Neuronal stem cell (in vitro differentiated cells): Measurements from ENCODE around the gene DLK1.
A peak's percentile ranks its signal among the peaks of the same experiment; 100 is the strongest.

Experiments used
- DNase-seq: peaks from one replicate; pipeline ENCODE4 v3.0.0-alpha.2; 2013; ENCODE audit warnings: low spot score
- H2AFZ ChIP-seq: one replicate; pipeline ENCODE4 v1.6.1; 2013; ENCODE audit warnings: mild to moderate bottlenecking, low read length, inconsistent platforms
- H2AK5ac ChIP-seq: 2 replicates; pipeline ENCODE4 v1.6.1; 2013; ENCODE audit warnings: low read depth, mild to moderate bottlenecking, inconsistent platforms, low read length, moderate library complexity, mixed read lengths
- H2BK120ac ChIP-seq: 2 replicates; pipeline ENCODE4 v1.6.1; 2013; ENCODE audit warnings: low read depth, mild to moderate bottlenecking, inconsistent platforms, low read length, moderate library complexity, mixed read lengths
- H2BK12ac ChIP-seq: one replicate; pipeline ENCODE4 v1.6.1; 2013; ENCODE audit warnings: low read length, inconsistent platforms
- H2BK15ac ChIP-seq: 2 replicates; pipeline ENCODE4 v1.6.1; 2013; ENCODE audit warnings: mild to moderate bottlenecking, low read length, inconsistent platforms, mixed read lengths
- H2BK5ac ChIP-seq: one replicate; pipeline ENCODE4 v1.6.1; 2013; ENCODE audit warnings: inconsistent platforms, mild to moderate bottlenecking, low read length, moderate library complexity
- H3K14ac ChIP-seq: one replicate; pipeline ENCODE4 v1.6.1; 2013; ENCODE audit warnings: low read length, inconsistent platforms
- H3K18ac ChIP-seq: 2 replicates; pipeline ENCODE4 v1.6.1; 2013; ENCODE audit warnings: low read length, inconsistent platforms
- H3K23ac ChIP-seq: 2 replicates; pipeline ENCODE4 v1.6.1; 2013; ENCODE audit warnings: low read depth, mild to moderate bottlenecking, mixed read lengths, low read length, inconsistent platforms; ENCODE audit not compliant: poor library complexity
- H3K27ac ChIP-seq: replicated peaks from 3 replicates; pipeline ENCODE4 v1.5.1; 2013; ENCODE audit warnings: low read length, inconsistent platforms
- H3K27me3 ChIP-seq, 3 experiments: 2 replicates each; pipeline ENCODE4 v1.6.1; 2013; ENCODE audit warnings: low read length in 3 of 3, mild to moderate bottlenecking in 2 of 3, inconsistent platforms in 1 of 3, low read depth in 1 of 3, mixed read lengths in 1 of 3, moderate library complexity in 1 of 3; ENCODE audit not compliant: control insufficient read depth in 3 of 3, insufficient read depth in 3 of 3
- H3K36me3 ChIP-seq, 2 donors: replicated peaks in 1 of 2; 2 replicates each; pipeline ENCODE4 v1.6.1; 2013; ENCODE audit warnings: low read length in 2 of 2; ENCODE audit not compliant: control insufficient read depth in 2 of 2, insufficient read depth in 2 of 2
- H3K4ac ChIP-seq: 2 replicates; pipeline ENCODE4 v1.6.1; 2013; ENCODE audit warnings: inconsistent platforms, mild to moderate bottlenecking, low read length, moderate library complexity
- H3K4me1 ChIP-seq, 2 donors: 1 replicate in 1 of 2; 2 replicates in 1 of 2; pipeline ENCODE4 v1.6.1; 2013; ENCODE audit warnings: low read length in 2 of 2, low read depth in 1 of 2; ENCODE audit not compliant: control insufficient read depth in 2 of 2, insufficient read depth in 1 of 2
- H3K4me2 ChIP-seq: one replicate; pipeline ENCODE4 v1.6.1; 2013; ENCODE audit warnings: mild to moderate bottlenecking, low read length, inconsistent platforms; ENCODE audit not compliant: insufficient read depth, poor library complexity, severe bottlenecking
- H3K4me3 ChIP-seq, 2 donors: 2 replicates each; pipeline ENCODE4 v1.5.1; 2013; ENCODE audit warnings: low read length in 2 of 2, mild to moderate bottlenecking in 2 of 2, inconsistent platforms in 1 of 2, moderate library complexity in 1 of 2
- H3K79me1 ChIP-seq: one replicate; pipeline ENCODE4 v1.6.1; 2013; ENCODE audit warnings: low read depth, mild to moderate bottlenecking, inconsistent platforms, low read length, moderate library complexity
- H3K9ac ChIP-seq: one replicate; pipeline ENCODE4 v1.6.1; 2013; ENCODE audit warnings: mild to moderate bottlenecking, low read depth, low read length, inconsistent platforms; ENCODE audit not compliant: poor library complexity
- H3K9me3 ChIP-seq, 2 donors: replicated peaks in 1 of 2; 2 replicates each; pipeline versions ENCODE3 to v1.6.1; 2013; ENCODE audit warnings: low read length in 2 of 2, mild to moderate bottlenecking in 2 of 2, inconsistent platforms in 1 of 2, low read depth in 1 of 2, mixed read lengths in 1 of 2, moderate library complexity in 1 of 2; ENCODE audit not compliant: control insufficient read depth in 2 of 2, insufficient read depth in 1 of 2
- H4K8ac ChIP-seq: one replicate; pipeline ENCODE4 v1.6.1; 2013; ENCODE audit warnings: low read depth, mild to moderate bottlenecking, inconsistent platforms, low read length, moderate library complexity
- H4K91ac ChIP-seq: one replicate; pipeline ENCODE4 v1.6.1; 2013; ENCODE audit warnings: low read length, low read depth, mild to moderate bottlenecking, inconsistent platforms; ENCODE audit not compliant: poor library complexity
- WGBS, 2 donors: extraction: QIAGEN DNeasy Blood & Tissue Kit; methylation state at CpG; one replicate each; pipeline ENCODE4 v1.1.7; 2013; ENCODE audit warnings: missing lambda C conversion rate in 2 of 2, mixed read lengths in 1 of 2; ENCODE audit not compliant: insufficient read length in 2 of 2, insufficient replicate concordance in 1 of 2; ENCODE audit errors: extremely low coverage in 2 of 2; 5-methylcytosine and 5-hydroxymethylcytosine counted together

The DLK1 gene

DNA sequence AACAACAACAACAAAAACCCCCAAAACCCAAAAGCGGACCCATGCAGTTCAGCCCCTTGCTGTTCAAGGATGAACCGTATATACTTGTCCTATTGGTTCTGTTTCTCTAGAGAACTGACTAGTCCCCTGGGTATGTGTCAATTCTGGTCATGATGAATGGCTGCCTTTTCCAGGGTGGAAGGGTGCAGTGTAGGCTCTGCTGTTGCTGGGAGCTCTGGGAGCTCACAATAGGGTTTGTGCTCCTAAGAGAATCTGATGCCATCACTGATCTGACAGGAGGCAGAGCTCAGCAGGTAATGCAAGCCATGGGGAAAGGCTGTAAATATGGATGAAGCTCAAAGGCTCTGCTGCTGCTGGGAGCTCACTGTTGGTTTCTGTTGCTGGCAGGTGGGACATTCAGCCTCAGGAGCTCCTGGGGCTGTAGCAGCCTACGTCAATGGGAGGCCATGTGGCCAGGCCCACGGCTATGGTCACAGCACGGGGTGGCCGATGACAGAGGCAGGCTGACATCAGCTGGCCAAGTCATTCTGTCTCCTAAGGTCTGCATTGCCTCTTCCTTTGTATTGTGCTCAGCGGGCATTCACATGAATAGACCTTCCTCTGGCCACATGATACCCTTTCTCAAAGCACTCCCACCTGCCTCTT, 37.9 kb downstream of the DLK1 start:
- H3K36me3 ChIP-seq = no peaks in the 10 kb centered on the region
- H3K9me3 ChIP-seq = peaks cover 4 to 7% of the 10 kb centered on the region in 2 donors
- H4K91ac ChIP-seq = peak overlapping the region; percentile 34
- no peak overlapping the region for H3K4me2 ChIP-seq
- no peak overlapping the region for H3K9ac ChIP-seq
- H2BK15ac ChIP-seq = no peak overlapping the region
- no peak overlapping the region for H2AFZ ChIP-seq
- DNase-seq = no peak
- no peak overlapping the region for H4K8ac ChIP-seq
- H2AK5ac ChIP-seq = peak overlapping the region; percentile 82
- H2BK5ac ChIP-seq = no peak overlapping the region
- H3K79me1 ChIP-seq = no peaks in the 10 kb centered on the region
- peak overlapping the region; percentile 44 for H3K27ac ChIP-seq
- no CpG with 5 or more reads among the region's 7 CpGs for WGBS, 2 donors
- H3K4ac ChIP-seq = no peak overlapping the region
- no peak overlapping the region for H3K4me3 ChIP-seq
- H2BK120ac ChIP-seq = no peak overlapping the region
- peaks cover 15 to 16% of the 10 kb centered on the region in 2 donors for H3K4me1 ChIP-seq
- H3K23ac ChIP-seq = no peak overlapping the region
- no peak overlapping the region for H3K14ac ChIP-seq
- H3K27me3 ChIP-seq = no peaks in the 10 kb centered on the region
- H2BK12ac ChIP-seq = peak overlapping the region; percentile 4
- peak overlapping the region; percentile 39 for H3K18ac ChIP-seq

DNA sequence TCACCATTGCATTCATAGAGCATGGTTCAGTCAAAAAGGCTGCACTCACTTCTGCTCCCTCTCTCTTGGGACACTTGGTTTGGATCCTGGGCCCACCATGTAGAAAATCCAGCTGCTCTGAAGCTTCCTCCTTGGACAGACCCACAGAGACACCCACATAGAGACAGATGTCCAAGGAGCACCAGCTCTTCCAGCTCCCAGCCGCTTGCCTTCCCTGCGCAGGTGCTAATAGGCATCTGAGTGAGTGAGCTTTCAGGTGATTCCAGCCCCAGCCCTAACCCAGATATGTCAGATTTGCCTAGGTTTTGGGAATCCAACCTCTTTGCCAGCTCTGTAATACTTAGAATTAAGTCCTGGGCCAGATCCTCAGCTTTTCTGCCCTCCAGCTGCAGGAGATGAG, 38.6 kb downstream of the DLK1 start:
- H3K4me2 ChIP-seq = no peak overlapping the region
- no peak overlapping the region for H2BK12ac ChIP-seq
- no peak overlapping the region for H2BK5ac ChIP-seq
- no peak overlapping the region for H3K23ac ChIP-seq
- H2AFZ ChIP-seq = no peak overlapping the region
- no peak overlapping the region for H2BK15ac ChIP-seq
- peak overlapping the region; percentile 48 for H3K27ac ChIP-seq
- peak overlapping the region; percentile 66 for H3K18ac ChIP-seq
- H3K36me3 ChIP-seq = no peaks in the 10 kb centered on the region
- H4K8ac ChIP-seq = no peak overlapping the region
- H3K4me1 ChIP-seq = peaks cover 12 to 14% of the 10 kb centered on the region in 2 donors
- no peak overlapping the region for H2BK120ac ChIP-seq
- peak overlapping the region; percentile 16 for H2AK5ac ChIP-seq
- H3K14ac ChIP-seq = no peak overlapping the region
- no peaks in the 10 kb centered on the region for H3K27me3 ChIP-seq
- H3K9ac ChIP-seq = no peak overlapping the region
- no CpG with 5 or more reads among the region's 2 CpGs for WGBS, 2 donors
- no peak for DNase-seq
- no peak overlapping the region for H3K4ac ChIP-seq
- no peaks in the 10 kb centered on the region for H3K79me1 ChIP-seq
- peaks cover 4 to 7% of the 10 kb centered on the region in 2 donors for H3K9me3 ChIP-seq
- no peak overlapping the region for H4K91ac ChIP-seq
- H3K4me3 ChIP-seq = no peak overlapping the region

DNA sequence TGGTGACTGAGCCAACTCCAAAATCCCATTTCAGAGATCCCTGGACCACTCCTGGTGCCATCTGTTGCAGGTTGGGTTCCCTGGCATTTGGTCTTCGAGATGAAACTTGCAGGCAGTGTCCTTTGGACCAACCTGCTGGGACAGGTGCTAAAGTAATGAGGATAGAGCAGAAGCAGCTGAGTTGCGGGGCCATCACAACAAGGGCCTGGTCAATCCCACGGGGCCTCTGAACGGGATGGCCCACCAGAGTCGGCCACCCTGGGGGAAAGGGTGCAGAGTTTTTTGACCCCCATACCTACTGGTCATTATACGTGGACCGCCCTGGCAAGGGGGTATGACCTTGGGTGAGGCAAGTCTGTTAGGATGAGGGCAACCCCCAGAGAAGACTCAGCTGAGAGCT, 39.3 kb downstream of the DLK1 start:
- Histone ChIP-seq H3K18ac (peak overlapping the region; percentile 33), H3K79me1 (no peaks in the 10 kb centered on the region), H3K14ac (no peak overlapping the region), H4K8ac (no peak overlapping the region), H3K9ac (no peak overlapping the region), H2BK15ac (peak overlapping the region; percentile 71), H3K4me3 (no peak overlapping the region), H3K4ac (peak overlapping the region; percentile 39), H2BK120ac (no peak overlapping the region), H2AFZ (no peak overlapping the region), H2BK12ac (peak overlapping the region; percentile 5), H2BK5ac (peak overlapping the region; percentile 19), H3K27me3 (no peaks in the 10 kb centered on the region), H3K4me1 (peaks cover 9 to 14% of the 10 kb centered on the region in 2 donors), H2AK5ac (peak overlapping the region; percentile 20), H3K36me3 (no peaks in the 10 kb centered on the region), H4K91ac (no peak overlapping the region), H3K23ac (no peak overlapping the region), H3K4me2 (no peak overlapping the region), H3K9me3 (peaks cover 4 to 12% of the 10 kb centered on the region in 2 donors), H3K27ac (no peak overlapping the region)
- DNase-seq = no peak
- no CpG with 5 or more reads among the region's 7 CpGs for WGBS, 2 donors

DNA sequence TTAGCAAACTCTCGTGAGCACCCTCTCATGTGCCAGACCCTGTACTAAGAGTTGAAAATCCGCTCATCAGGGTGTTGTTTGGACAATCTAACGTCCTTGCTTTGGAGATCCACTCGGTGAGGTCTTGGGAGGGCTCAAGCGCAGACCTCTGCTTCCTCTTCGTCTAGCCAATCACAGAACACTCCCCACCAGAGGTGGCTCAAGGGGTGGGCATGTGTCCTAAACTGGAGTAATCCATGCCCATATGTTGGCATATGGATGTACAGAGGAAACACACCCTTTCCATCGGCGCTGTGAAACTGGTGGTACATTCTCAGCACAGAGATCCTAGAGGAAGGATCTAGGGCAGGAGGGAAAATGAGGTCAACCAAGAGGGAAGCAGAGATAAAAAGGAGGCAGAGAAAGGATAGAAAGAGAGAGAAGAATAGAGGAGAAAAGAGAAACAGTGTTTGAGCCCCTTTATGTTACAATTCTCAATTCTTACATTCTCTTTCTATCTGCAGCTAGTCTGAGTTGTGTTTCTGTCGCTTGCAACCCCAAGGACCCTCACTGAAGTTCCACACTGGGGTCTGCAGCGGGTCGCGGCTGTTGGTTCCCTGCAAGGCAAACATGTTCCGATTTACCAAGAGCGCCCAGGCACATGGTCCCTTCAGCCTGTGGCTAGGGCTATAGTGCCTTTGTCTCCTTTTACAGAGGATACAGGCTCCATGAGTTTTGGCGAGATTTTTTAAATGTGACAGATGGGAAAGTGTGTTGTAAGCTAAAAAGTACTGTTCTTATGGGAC, 40.5 kb downstream of the DLK1 start:
- Histone ChIP-seq H3K9me3 (peaks cover 4 to 14% of the 10 kb centered on the region in 2 donors), H3K18ac (no peak overlapping the region), H3K4me3 (no peak overlapping the region), H3K36me3 (no peaks in the 10 kb centered on the region), H4K91ac (no peak overlapping the region), H4K8ac (no peak overlapping the region), H3K4me1 (peaks cover 9 to 14% of the 10 kb centered on the region in 2 donors), H2AFZ (no peak overlapping the region), H2BK12ac (no peak overlapping the region), H3K27me3 (no peaks in the 10 kb centered on the region), H2BK120ac (no peak overlapping the region), H2BK15ac (no peak overlapping the region), H3K9ac (no peak overlapping the region), H3K23ac (no peak overlapping the region), H3K14ac (no peak overlapping the region), H3K4ac (no peak overlapping the region), H3K27ac (no peak overlapping the region), H3K4me2 (no peak overlapping the region), H2AK5ac (no peak overlapping the region), H2BK5ac (no peak overlapping the region), H3K79me1 (no peaks in the 10 kb centered on the region)
- WGBS, 2 donors = no CpG with 5 or more reads among the region's 15 CpGs
- DNase-seq = no peak
